ENCODE measurements around the gene ZDHHC1. TPM values are rescaled to one million over a fixed set of nuclear protein-coding genes. Genes with fewer than 3 reads are reported as not detected.

ZDHHC1 gene, protein sequence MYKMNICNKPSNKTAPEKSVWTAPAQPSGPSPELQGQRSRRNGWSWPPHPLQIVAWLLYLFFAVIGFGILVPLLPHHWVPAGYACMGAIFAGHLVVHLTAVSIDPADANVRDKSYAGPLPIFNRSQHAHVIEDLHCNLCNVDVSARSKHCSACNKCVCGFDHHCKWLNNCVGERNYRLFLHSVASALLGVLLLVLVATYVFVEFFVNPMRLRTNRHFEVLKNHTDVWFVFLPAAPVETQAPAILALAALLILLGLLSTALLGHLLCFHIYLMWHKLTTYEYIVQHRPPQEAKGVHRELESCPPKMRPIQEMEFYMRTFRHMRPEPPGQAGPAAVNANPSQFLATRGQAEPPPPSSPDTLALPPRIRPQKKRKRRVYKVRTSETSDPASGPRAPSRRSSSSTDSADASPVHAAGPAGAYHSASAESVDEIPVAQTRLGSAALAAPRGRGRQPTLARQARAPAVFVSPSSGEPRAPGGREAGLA
- total RNA-seq: 3.4 and 3.6 TPM in 2 replicates

DNA sequence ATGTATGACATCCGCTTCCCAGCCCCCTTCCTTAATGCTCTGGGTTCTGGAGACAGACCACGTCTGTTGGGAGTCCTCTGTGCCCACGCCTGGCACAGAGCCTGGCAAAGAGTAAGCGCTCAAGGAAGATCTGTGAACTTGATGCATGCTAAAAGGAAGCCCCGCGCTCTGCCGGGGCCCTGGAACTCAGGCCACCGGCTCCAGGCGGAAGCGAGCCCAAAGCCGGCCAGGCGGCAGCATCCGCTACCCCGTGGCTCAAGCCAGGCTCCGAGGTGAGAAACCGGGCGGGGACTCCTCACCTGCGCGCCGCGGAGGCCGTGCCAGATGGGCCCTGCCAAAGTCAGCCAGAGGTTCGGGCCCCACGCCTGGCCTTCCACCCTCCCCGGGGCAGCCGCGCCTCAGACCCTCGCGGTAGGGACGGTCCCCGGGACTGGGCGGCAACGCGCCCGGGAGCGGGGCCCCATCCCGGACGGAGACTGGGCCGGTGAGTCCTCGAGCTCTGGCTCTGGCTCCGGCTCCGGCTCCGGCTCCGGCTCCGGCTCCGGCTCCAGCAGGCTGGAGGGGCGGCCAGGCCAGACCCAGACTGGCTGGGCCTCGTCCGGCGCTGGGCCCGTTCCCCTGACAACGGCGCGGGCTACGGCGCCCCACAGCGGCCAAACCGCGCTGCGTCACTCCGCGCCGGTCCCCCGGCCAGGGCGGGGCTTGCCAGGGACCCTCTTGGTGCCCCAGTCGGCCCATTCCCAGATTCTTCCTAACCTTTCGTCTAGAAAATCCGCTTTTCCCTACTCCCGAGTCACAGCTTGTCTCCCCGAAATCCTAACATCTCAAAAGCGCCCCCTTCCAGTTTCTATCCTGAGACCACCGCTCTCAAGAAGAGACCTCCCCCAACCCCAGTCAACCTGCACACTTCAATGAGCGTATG lies at the start of gene ZDHHC1:
TSS of gene ZDHHC1 (minus strand) at position 606 of the 922 bp plus-strand sequence. CDS start 8,702 bp downstream, outside the sequence.

DNA sequence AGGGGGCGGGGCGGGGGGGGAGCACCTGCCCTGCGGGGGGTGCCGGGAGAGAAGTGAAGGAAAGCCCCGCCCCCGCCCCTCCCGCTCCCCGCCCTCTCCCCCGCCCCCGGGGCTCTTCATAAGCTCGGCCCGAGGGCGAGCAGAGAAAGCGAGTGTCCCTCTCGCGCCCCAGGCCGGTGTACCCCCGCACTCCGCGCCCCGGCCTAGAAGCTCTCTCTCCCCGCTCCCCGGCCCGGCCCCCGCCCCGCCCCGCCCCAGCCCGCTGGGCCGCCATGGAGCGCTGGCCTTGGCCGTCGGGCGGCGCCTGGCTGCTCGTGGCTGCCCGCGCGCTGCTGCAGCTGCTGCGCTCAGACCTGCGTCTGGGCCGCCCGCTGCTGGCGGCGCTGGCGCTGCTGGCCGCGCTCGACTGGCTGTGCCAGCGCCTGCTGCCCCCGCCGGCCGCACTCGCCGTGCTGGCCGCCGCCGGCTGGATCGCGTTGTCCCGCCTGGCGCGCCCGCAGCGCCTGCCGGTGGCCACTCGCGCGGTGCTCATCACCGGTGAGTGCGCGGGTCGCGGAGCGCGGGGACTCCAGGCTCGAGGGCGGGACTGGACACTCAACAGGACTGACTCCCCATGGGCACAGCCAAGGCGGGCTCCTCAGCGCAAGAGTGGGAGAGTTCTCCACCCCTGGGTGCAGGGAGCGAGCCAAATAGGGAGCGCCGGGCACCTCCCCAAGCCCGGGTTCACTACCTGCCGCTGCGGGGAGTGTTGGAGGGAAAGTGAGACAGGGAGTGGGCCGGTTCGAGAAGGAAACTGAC lies 14.9 kb upstream of the ZDHHC1 start, which contains the start of gene HSD11B2:
TSS of gene HSD11B2 (plus strand) at position 145 of the 798 bp plus-strand sequence. CDS start at position 273, 128 bp downstream.

DNA sequence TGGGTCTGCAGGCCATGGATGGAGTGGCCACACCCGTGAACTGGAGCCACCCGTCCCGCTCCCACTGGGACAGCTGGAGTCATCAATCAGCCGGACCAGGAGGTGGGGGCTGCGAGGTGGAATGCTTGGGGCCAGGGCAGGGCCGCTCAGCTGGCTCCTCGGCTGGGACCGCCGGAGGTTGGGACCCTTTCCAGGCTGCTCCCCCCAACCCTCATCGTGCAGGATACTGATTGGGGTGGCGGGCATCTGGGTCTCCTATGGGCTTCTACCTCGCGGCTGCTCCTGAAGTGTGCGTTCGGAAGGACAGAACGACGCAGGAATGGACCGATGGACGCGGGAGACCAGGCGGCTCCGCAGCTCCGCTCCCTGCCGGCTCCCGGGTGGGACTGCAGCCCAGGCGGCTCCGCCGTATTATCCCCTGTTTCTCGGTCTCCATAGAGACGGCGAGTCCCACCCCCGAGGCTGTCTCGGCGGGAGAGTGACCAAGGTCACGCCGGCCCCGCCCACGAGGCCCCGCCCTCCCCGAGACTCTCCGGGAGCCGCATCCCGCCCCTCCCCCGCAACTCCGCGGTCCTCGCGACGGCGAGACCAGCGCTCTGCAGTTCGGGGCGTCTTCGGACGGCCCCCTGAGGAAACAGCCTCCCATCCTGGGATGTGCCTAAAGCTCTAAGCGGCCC lies 23.0 kb downstream of the ZDHHC1 start, which contains the start of gene TPPP3:
TSS of gene TPPP3 (minus strand) at position 388 of the 677 bp plus-strand sequence. CDS start 2,387 bp downstream, outside the sequence.

Other genes starting within 250 kb of the ZDHHC1 start
- 30.1 and 32.4 TPM in 2 replicates for gene NOL3, start 245.9 kb downstream of the ZDHHC1 start, total RNA-seq
- 3.6 and 3.8 TPM in 2 replicates for gene MATCAP1, start 232.5 kb downstream of the ZDHHC1 start, total RNA-seq
- not detected in 2 replicates for gene EXOC3L1, start 226.3 kb downstream of the ZDHHC1 start, total RNA-seq
- 51.2 and 72.3 TPM in 2 replicates for gene E2F4, start 224.3 kb downstream of the ZDHHC1 start, total RNA-seq
- 43.7 and 49.2 TPM in 2 replicates for gene ELMO3, start 217.3 kb downstream of the ZDHHC1 start, total RNA-seq
- 30.4 and 45.8 TPM in 2 replicates for gene TMEM208, start 189.3 kb downstream of the ZDHHC1 start, total RNA-seq
- 4.0 and 4.3 TPM in 2 replicates for gene FHOD1, start 169.0 kb downstream of the ZDHHC1 start, total RNA-seq
- gene SLC9A5, start 167.5 kb downstream of the ZDHHC1 start, total RNA-seq: 0.21 and 0.72 TPM in 2 replicates
- 16.1 and 21.1 TPM in 2 replicates for gene PLEKHG4, start 136.9 kb downstream of the ZDHHC1 start, total RNA-seq
- not detected in 2 replicates for gene KCTD19, start 89.7 kb downstream of the ZDHHC1 start, total RNA-seq
- gene LRRC36, start 89.7 kb downstream of the ZDHHC1 start, total RNA-seq: not detected in 2 replicates
- 0.24 and 0.43 TPM in 2 replicates for gene TPPP3, start 23.0 kb downstream of the ZDHHC1 start, total RNA-seq
- 1.9 and 3.8 TPM in 2 replicates for gene HSD11B2, start 14.6 kb upstream of the ZDHHC1 start, total RNA-seq
- 89.3 and 113 TPM in 2 replicates for gene ATP6V0D1, start 64.7 kb upstream of the ZDHHC1 start, total RNA-seq
- not detected in 2 replicates for gene AGRP, start 67.1 kb upstream of the ZDHHC1 start, total RNA-seq
- gene RIPOR1, start 112.4 kb upstream of the ZDHHC1 start, total RNA-seq: 25.6 and 28.9 TPM in 2 replicates
- gene CTCF, start 146.0 kb upstream of the ZDHHC1 start, total RNA-seq: 14.0 and 18.5 TPM in 2 replicates
- gene CARMIL2, start 228.7 kb upstream of the ZDHHC1 start, total RNA-seq: 0.24 TPM in 1 of 2 replicates, not detected in the other
- 15.2 and 17.1 TPM in 2 replicates for gene ACD, start 243.8 kb upstream of the ZDHHC1 start, total RNA-seq
- gene PARD6A, start 244.5 kb upstream of the ZDHHC1 start, total RNA-seq: 1.9 and 2.7 TPM in 2 replicates